ENCODE data around the gene MAP4K4. TPM values are rescaled to one million over a fixed set of nuclear protein-coding genes. Genes with fewer than 3 reads are reported as not detected.
A peak's percentile ranks its signal among the peaks of the same experiment; 100 is the strongest.

Gene MAP4K4
- total and polyA plus RNA-seq, 2 of the 4 experiments (the other 2 are of a cell fraction): 89.4 to 124 TPM

DNA sequence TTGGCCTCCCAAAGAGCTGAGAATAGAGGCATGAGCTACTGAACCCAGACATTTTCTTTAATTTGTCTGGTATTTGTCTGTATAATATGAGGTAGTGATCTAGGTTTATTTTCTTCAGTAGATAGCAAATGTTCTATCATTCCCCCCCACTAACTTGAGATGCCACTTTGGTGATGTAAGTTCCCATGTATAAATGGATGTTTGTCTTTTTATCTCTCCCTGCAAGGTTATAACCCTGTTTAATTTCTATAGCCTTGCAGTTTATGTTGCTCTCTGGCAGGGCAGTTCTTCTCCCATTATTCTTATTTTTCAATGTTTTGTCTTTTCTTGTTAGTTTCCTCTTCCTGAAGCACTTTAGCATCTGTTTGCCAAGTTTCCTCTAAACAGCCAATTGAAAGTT lies 39.1 kb upstream of the MAP4K4 start:
- peak; percentile 33 for DNase-seq
- Histone ChIP-seq H3K4ac (ENCODE audit: low read depth, low read length) (no peak overlapping the region), H3K4me3 (ENCODE audit: insufficient read depth, low read depth, low read length) (no peak overlapping the region), H2BK5ac (ENCODE audit: low read depth, low read length, poor library complexity, severe bottlenecking) (no peak overlapping the region), H3K36me3 (ENCODE audit: control insufficient read depth, insufficient read depth, low read length) (no peaks in the 10 kb centered on the region), H3K4me2 (ENCODE audit: low read depth, low read length) (no peak overlapping the region), H4K91ac (ENCODE audit: insufficient read depth, low read depth, low read length) (no peak overlapping the region), H4K8ac (ENCODE audit: low read depth in 2 of 2, low read length in 2 of 2) (no peak overlapping the region), H2BK15ac (ENCODE audit: low read depth, low read length) (no peak overlapping the region), H3K14ac (replicated peaks; ENCODE audit: low read depth, low read length) (no peak overlapping the region), H3K79me1 (ENCODE audit: low read depth in 1 of 2, low read length in 2 of 2) (no peaks in the 10 kb centered on the region), H3K18ac (ENCODE audit: low read depth, low read length) (no peak overlapping the region), H3K9me1 (ENCODE audit: insufficient read depth, low read length) (no peaks in the 10 kb centered on the region; the same call in 1 of the 2 replicates), H2BK120ac (ENCODE audit: low read depth, low read length) (no peak overlapping the region), H3K9ac (ENCODE audit: low read depth, low read length) (no peak overlapping the region), H2AK9ac (replicated peaks; ENCODE audit: low read depth, low read length, poor library complexity) (no peak overlapping the region), H2BK20ac (ENCODE audit: low read depth, low read length) (no peak overlapping the region), H4K20me1 (ENCODE audit: insufficient read depth, low read length) (no peaks in the 10 kb centered on the region), H3K27ac (ENCODE audit: insufficient read depth, low read length) (no peak overlapping the region), H2AFZ (replicated peaks; ENCODE audit: low read length, poor library complexity) (no peak overlapping the region), H3K56ac (ENCODE audit: extremely low read depth, insufficient read depth, low read length) (no peak overlapping the region), H3K4me1 (ENCODE audit: control insufficient read depth, insufficient read depth, low read length) (peaks cover 7% of the 10 kb centered on the region), H4K5ac (ENCODE audit: low read depth, low read length) (no peak overlapping the region), H2AK5ac (ENCODE audit: low read depth, low read length) (no peak overlapping the region), H3K23ac (ENCODE audit: low read depth, low read length) (no peak overlapping the region), H3K9me3 (ENCODE audit: control insufficient read depth, insufficient read depth, low read length) (no peaks in the 10 kb centered on the region), H3K27me3 (ENCODE audit: control insufficient read depth, insufficient read depth, low read length) (no peaks in the 10 kb centered on the region)
- dilution Hi-C loops (cut with HindIII; ENCODE audit: low sequenced_read_pairs, unreplicated experiment): no loop called here
- ChIA-PET CTCF (no interaction called here), POLR2A (ENCODE audit: unreplicated experiment) (no interaction called here)
- no TSS peak for BruUV-seq (replicated peaks)
- TF ChIP-seq FOS (IDR thresholded peaks at IDR 0.05; ENCODE audit: low read depth, low read length) (no peak), MAZ (IDR thresholded peaks at IDR 0.05; ENCODE audit: borderline replicate concordance, low read depth, low read length) (no peak), RFX5 (IDR thresholded peaks at IDR 0.05; ENCODE audit: low read depth, low read length) (no peak), CEBPB (IDR thresholded peaks at IDR 0.05; ENCODE audit: low read depth, low read length) (no peak), RAD21 (IDR thresholded peaks at IDR 0.05; ENCODE audit: low read length) (no peak), RCOR1 (IDR thresholded peaks at IDR 0.05; ENCODE audit: insufficient replicate concordance, low read length) (no peak), NFE2L2 (IDR thresholded peaks at IDR 0.05; ENCODE audit: low read depth, low read length) (no peak), CHD1 (IDR thresholded peaks at IDR 0.05; ENCODE audit: low read depth, low read length) (no peak), MAFK (IDR thresholded peaks at IDR 0.05; ENCODE audit: low read depth, low read length) (no peak), BHLHE40 (IDR thresholded peaks at IDR 0.05; ENCODE audit: low read depth, low read length) (no peak), SMC3 (IDR thresholded peaks at IDR 0.05; ENCODE audit: low read depth, low read length) (no peak), MXI1 (IDR thresholded peaks at IDR 0.05; ENCODE audit: borderline replicate concordance, low read depth, low read length) (no peak), POLR2A (IDR thresholded peaks at IDR 0.05; ENCODE audit: low read depth, low read length) (no peak)
- TF ChIP-seq, protein P1, sequence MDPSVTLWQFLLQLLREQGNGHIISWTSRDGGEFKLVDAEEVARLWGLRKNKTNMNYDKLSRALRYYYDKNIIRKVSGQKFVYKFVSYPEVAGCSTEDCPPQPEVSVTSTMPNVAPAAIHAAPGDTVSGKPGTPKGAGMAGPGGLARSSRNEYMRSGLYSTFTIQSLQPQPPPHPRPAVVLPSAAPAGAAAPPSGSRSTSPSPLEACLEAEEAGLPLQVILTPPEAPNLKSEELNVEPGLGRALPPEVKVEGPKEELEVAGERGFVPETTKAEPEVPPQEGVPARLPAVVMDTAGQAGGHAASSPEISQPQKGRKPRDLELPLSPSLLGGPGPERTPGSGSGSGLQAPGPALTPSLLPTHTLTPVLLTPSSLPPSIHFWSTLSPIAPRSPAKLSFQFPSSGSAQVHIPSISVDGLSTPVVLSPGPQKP (IDR thresholded peaks at IDR 0.05; ENCODE audit: borderline replicate concordance, low read depth, low read length): no peak
- TF ChIP-seq, protein P2, sequence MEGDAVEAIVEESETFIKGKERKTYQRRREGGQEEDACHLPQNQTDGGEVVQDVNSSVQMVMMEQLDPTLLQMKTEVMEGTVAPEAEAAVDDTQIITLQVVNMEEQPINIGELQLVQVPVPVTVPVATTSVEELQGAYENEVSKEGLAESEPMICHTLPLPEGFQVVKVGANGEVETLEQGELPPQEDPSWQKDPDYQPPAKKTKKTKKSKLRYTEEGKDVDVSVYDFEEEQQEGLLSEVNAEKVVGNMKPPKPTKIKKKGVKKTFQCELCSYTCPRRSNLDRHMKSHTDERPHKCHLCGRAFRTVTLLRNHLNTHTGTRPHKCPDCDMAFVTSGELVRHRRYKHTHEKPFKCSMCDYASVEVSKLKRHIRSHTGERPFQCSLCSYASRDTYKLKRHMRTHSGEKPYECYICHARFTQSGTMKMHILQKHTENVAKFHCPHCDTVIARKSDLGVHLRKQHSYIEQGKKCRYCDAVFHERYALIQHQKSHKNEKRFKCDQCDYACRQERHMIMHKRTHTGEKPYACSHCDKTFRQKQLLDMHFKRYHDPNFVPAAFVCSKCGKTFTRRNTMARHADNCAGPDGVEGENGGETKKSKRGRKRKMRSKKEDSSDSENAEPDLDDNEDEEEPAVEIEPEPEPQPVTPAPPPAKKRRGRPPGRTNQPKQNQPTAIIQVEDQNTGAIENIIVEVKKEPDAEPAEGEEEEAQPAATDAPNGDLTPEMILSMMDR (conservative IDR thresholded peaks at IDR 0.05; ENCODE audit: low read depth, low read length): no peak
- TF ChIP-seq, protein P3, sequence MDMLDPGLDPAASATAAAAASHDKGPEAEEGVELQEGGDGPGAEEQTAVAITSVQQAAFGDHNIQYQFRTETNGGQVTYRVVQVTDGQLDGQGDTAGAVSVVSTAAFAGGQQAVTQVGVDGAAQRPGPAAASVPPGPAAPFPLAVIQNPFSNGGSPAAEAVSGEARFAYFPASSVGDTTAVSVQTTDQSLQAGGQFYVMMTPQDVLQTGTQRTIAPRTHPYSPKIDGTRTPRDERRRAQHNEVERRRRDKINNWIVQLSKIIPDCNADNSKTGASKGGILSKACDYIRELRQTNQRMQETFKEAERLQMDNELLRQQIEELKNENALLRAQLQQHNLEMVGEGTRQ (IDR thresholded peaks at IDR 0.05; ENCODE audit: low read depth, low read length): no peak
- in situ Hi-C loops (cut with MboI; ENCODE audit: low sequenced_read_pairs): no loop called here
- intact Hi-C loops (cut with micrococcal nuclease): no loop called here
- peak; percentile 32; the same call in 1 of the 2 replicates for ATAC-seq (ENCODE audit: low read depth)
